Stimulated activated naive CD8-positive, alpha-beta T cell treated with anti-CD3 and anti-CD28 coated beads, Interleukin-15, amount 100 ng/mL, for 72 hours (primary cell): Measurements from ENCODE around the gene LRRC8D.
A peak's percentile ranks its signal among the peaks of the same experiment; 100 is the strongest.
"Not testable (repeated sequence)": the region's sequence is repeated elsewhere in the genome, so short reads cannot be mapped to it uniquely, and the experiment has no call there.

Source experiments
- ATAC-seq: fragments of 150-1000 bp; cut with Tn5 transposase; 2 replicates; pipeline ENCODE4 v1.10.0; 2021; ENCODE audit warnings: mild to moderate bottlenecking, moderate library complexity
- DNase-seq, 2 donors: peaks; one replicate each; pipeline ENCODE4 v3.0.0; 2021 to 2022
- H3K27ac Mint-ChIP-seq, 2 donors: one replicate each; pipeline ENCODE4 v1.8.0; 2022; ENCODE audit warnings: mild to moderate bottlenecking in 2 of 2, mixed read lengths in 2 of 2, moderate library complexity in 2 of 2
- H3K27me3 Mint-ChIP-seq: one replicate; pipeline ENCODE4 v1.8.0; 2022; ENCODE audit warnings: mixed read lengths
- H3K4me1 Mint-ChIP-seq: one replicate; pipeline ENCODE4 v1.8.0; 2022; ENCODE audit warnings: mild to moderate bottlenecking, mixed read lengths
- H3K4me3 Mint-ChIP-seq, 2 donors: one replicate each; pipeline ENCODE4 v1.8.0; 2022; ENCODE audit warnings: mild to moderate bottlenecking in 2 of 2, mixed read lengths in 2 of 2, moderate library complexity in 1 of 2
- H3K9me3 Mint-ChIP-seq, 2 donors: one replicate each; pipeline ENCODE4 v1.8.0; 2022; ENCODE audit warnings: mixed read lengths in 2 of 2

The LRRC8D gene

DNA sequence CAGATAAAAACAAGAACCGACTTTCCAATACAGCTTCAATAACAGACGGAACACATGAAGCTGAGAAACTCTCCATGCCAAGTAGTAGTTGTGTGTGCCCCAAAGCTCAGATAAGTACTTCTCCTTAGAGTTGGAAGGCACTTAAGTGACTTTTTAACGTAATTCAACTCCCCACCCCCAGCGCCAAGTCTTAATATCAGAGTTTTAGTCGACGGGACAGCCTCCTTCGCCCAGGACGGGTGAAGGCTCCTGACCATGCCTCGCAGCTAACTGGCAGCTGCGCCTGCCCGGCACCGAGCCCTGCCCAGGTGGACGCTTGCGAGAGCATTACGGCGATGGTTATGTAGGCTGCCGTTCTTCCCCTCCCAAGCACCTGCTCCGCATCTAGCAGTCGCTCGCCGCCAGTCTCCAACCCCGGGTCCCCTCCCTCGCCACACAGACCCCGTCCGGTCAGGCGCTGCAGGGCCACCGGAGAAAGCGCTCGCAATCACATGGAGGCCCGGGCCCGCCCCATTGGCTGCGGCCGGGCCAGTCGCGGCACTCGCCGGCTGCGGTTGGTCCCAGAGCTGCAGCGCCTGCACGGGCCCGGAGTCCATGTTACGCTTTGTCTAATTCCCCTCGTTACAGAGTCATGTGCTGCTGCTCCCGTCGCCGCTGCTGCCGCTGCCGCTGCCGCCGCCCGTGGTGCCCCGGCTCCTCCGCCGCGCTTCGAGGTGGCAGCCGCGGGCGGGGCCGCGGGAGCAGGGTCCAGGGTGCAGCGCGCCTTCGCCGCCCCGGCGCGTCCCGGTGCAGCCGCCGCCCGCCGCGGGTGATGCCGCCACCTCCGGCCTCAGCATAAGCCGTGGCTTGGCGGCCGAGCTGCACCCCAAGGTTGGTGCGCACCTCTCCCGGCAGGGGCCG is at the start of gene LRRC8D:
Gene LRRC8D, plus strand, starts transcription at position 611 of the 900 bp plus-strand sequence. CDS start 112,037 bp downstream, outside the sequence.
- Mint-ChIP-seq H3K9me3 (no peaks in the 10 kb centered on the region), H3K4me1 (peaks cover 64% of the 10 kb centered on the region), H3K4me3 (peak within 1 kb of the TSS; percentile 92 to 96), H3K27me3 (no peaks in the 10 kb centered on the region), H3K27ac (peak within 1 kb of the TSS; percentile 56 to 92)
- DNase-seq (peak; percentile 71 to 77), ATAC-seq (peak; percentile 81)

DNA sequence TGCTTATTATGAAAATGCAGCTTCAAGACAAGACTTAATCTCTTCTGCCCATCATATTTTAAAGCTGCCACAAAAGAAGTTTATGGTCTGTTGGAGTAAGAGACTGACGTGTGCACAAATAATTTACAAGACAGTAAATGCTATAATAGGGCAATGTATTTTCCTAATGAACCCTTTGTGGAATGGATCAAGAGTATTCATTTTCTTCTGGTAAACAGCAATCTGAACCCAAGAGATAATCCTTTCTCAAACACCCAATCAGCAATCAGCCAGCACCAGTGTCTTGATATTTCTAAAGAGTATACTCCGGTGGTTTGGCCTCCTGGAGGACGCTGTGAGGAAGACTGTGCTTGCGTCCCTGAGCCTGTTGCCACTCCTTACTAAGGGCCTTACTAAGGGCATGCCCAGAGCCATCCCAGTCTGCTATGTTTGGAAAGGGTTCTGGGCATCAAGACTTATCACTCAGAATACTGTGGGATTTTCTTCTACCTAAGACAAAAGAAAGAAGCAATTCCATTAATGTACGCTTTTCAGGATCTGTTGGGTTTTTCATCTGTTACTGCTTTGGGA is 48.8 kb upstream of the LRRC8D start:
- no peak for DNase-seq
- peaks cover 22% of the 10 kb centered on the region for H3K4me1 Mint-ChIP-seq
- H3K4me3 Mint-ChIP-seq = no peak overlapping the region
- no peaks in the 10 kb centered on the region for H3K9me3 Mint-ChIP-seq
- H3K27ac Mint-ChIP-seq = no peak overlapping the region
- ATAC-seq = no peak
- no peaks in the 10 kb centered on the region for H3K27me3 Mint-ChIP-seq

DNA sequence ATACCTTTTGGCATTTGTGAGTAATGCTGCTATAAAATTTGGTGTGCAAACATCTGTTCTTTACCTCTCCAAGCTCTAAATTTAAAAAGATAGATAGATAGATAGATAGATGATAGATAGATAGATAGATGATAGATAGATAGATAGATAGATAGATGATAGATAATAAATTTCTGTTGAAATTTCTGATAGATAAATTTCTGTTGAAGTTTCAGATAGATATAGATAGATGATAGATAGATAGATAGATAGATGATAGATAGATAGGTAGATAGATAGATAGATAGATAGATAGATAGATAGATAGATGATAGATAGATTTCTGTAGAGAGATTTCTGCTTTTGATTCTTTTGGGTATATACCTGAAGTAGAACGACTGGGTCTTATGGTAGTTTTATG is 44.7 kb upstream of the LRRC8D start:
- peaks cover 53% of the 10 kb centered on the region for H3K4me1 Mint-ChIP-seq
- not testable (repeated sequence) for H3K27ac Mint-ChIP-seq, H3K9me3 Mint-ChIP-seq, DNase-seq, ATAC-seq, H3K4me3 Mint-ChIP-seq, H3K27me3 Mint-ChIP-seq

DNA sequence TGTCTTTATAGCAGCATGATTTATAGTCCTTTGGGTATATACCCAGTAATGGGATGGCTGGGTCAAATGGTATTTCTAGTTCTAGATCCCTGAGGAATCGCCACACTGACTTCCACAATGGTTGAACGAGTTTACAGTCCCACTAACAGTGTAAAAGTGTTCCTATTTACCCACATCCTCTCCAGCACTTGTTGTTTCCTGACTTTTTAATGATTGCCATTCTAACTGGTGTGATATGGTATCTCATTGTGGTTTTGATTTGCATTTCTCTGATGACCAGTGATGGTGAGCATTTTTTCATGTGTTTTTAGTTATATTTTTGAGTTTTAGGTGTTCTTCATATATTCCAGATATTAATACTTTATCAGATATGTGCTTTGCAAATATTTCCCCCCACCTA is 43.6 kb upstream of the LRRC8D start:
- peaks cover 65% of the 10 kb centered on the region for H3K4me1 Mint-ChIP-seq
- H3K27me3 Mint-ChIP-seq, H3K9me3 Mint-ChIP-seq, DNase-seq, H3K4me3 Mint-ChIP-seq, ATAC-seq, H3K27ac Mint-ChIP-seq: not testable (repeated sequence)

DNA sequence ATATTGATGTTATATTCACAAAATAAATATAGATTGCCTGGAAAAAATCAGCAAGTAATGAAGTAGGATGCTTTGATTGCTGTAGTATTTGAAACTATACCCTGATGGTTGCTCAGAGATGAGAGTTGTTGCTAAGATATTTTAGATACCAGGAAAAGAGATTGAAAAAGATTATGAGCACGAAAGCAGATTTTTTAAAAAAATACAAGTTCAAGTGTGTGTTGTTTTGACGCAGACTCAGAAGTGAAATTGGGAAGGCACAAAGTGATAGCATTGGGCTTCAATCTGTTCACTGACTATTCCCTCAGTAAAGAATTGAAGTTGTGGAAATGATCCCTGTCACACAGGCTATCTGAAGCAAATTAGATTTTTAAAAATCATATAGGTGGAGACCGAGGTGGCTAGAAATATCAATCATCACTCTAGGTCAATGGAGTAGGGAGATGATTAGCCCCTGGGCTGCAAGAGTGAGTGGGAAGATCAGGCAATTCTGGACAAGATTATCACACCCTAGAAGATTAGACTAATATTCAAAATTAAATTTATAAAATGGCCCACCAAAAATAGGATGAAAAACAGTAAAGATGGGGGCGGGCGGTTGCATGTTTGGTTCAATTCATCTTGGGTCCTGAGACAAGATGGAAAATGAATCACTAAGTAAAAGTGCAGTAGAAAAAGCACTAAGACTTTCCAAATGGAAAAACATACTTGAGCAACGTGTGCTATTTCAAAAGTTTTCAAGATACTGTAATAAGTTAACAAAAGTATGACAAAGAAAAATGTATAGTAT is 41.5 kb upstream of the LRRC8D start:
- no peaks in the 10 kb centered on the region for H3K27me3 Mint-ChIP-seq
- H3K27ac Mint-ChIP-seq = no peak overlapping the region
- DNase-seq (no peak), ATAC-seq (no peak)
- peak overlapping the region in 1 of 2 donors; percentile 31 for H3K4me3 Mint-ChIP-seq
- H3K9me3 Mint-ChIP-seq = no peaks in the 10 kb centered on the region
- H3K4me1 Mint-ChIP-seq = peaks cover 73% of the 10 kb centered on the region

DNA sequence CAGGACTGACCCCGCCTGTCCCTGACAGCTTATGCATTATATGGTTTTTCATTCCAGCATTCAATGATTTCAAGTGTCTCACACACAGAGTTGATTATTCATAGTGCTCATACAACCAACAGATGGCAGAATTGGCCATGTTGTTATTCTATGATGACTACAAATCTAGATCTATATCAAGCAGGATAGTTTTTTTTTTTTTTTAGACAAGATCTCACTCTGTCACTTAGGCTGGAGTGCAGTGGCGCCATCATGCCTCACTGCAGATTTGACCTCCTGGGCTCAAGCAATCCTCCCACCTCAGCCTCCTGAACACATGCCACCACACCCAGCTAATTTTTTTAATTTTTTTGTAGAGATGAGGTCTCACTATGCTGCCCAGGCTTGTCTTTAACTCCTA is 40.1 kb upstream of the LRRC8D start:
- H3K4me1 Mint-ChIP-seq = peaks cover 59% of the 10 kb centered on the region
- peak overlapping the region; percentile 91 to 96 for H3K27ac Mint-ChIP-seq
- ATAC-seq (peak; percentile 77), DNase-seq (peak in 1 of 2 donors; percentile 41)
- peak overlapping the region; percentile 72 to 76 for H3K4me3 Mint-ChIP-seq
- no peaks in the 10 kb centered on the region for H3K9me3 Mint-ChIP-seq
- H3K27me3 Mint-ChIP-seq = no peaks in the 10 kb centered on the region

DNA sequence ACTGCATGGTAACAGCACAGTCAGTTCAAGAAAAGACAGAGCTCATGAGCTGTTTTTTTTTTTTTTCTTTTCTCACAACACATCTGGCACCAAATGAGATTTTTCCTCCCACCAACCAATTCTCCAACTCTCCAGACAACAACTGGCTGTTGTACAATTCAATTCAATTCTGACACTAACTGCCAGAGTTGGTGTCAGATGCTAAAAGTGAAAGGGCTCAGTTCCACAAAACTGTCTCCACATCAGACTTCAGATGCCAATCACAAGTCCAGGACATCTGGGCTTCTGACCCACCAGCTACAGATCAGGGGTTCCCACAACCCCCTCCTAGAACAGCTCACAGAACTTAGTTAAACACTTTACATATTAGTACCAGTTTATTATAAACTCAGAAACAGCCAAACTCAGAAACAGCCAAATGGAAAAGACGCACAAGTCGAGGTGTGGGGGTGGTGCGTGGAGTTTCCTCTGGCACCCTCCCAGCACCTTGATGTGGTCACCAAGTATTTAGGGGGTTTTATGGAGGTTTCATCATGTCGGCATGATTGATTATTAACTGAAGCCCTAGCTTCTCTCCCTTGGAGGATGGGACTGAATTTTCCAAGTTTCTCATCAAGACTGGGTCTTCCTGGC is 39.2 kb upstream of the LRRC8D start:
- peak; percentile 84 for ATAC-seq
- H3K27me3 Mint-ChIP-seq = no peaks in the 10 kb centered on the region

DNA sequence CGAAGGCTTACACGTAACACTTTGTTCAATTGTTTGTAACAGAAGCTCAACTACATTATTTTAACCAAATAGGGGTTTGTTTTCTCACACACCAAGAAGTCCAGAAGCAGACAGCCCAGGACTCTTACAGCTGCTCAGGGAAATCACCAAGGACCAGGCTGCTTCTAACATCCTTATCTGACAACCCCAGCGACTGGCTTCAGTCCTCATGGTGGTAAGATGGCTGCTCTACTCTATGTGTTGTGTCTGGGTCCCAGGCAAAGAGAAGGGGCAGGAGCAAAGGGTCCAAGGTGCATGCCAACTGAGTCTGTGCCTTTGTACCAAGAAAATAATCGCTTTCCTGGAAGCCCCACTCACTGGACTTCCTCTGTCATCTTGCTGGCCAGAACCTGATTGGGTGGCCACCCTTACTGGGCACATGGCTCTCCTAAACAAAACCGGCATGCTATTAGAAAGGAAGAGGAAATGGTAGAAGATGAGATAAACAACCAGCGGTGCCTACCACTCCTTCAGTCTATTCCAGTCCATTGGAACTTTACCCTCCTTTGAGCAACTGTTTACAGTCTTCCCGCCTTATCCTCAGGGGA is 34.1 kb upstream of the LRRC8D start:
- Mint-ChIP-seq H3K9me3 (no peaks in the 10 kb centered on the region), H3K27ac (no peak overlapping the region), H3K27me3 (no peaks in the 10 kb centered on the region), H3K4me1 (peaks cover 20% of the 10 kb centered on the region), H3K4me3 (no peak overlapping the region)
- ATAC-seq = no peak
- no peak for DNase-seq

More for the DNA sequence above, 39.2 kb upstream of the LRRC8D start:
- Mint-ChIP-seq H3K9me3 (no peaks in the 10 kb centered on the region), H3K4me3 (peak overlapping the region; percentile 79), H3K27ac (peak overlapping the region; percentile 96 to 98), H3K4me1 (peaks cover 52% of the 10 kb centered on the region)
- peak; percentile 79 to 85 for DNase-seq

DNA sequence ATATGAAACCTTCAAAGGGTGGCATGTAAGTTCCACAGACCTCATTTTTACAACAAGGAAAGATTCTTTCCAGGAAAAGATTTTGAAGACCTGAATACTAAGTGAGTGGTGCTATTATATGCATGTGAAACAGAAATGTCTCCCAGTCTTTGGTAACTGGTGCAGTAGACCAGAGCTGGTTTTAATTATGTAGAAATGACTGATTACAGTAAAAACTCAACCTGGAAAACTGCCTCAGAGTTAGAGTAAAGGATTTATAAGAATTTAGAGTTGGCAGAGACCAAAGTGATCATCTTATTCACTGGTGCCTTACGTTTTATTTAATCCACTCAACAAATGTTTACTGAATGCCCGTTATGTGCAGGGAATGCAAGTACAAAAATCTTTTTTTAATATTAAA is 30.2 kb upstream of the LRRC8D start:
- Mint-ChIP-seq H3K4me1 (peaks cover 6% of the 10 kb centered on the region), H3K27me3 (no peaks in the 10 kb centered on the region), H3K4me3 (no peak overlapping the region), H3K27ac (no peak overlapping the region), H3K9me3 (no peaks in the 10 kb centered on the region)
- no peak for ATAC-seq
- DNase-seq = no peak

DNA sequence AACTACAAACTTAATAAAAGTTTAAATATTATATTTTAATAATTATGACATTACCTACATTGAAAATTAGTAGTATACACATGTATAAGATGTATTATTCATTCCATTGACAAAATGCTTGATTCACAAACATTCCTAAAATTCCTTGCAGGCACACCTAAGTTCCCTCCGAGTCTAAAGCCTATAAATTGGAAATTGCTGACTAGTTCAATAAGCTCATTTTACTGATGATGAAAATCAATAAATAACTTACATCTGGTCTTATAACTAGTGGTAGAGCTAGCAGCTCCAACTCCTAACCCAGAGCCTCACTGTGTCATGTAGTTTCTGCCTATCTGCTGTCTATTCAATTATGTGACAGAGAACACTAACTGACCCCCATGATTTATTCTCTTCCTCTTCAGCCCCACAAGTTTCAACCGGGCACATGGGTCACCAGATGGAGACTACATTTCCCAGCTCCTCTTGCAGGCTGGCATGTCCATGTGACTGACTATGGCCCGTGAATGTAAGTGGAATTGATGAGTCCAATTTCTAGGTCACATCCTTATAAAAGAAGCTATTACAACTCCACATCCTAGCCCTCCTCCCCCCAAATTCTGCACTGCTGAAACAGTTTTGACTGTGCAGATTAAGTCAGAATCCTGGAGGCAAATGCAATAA is 29.6 kb upstream of the LRRC8D start:
- no peak for ATAC-seq
- DNase-seq = no peak
- H3K27me3 Mint-ChIP-seq = no peaks in the 10 kb centered on the region
- H3K27ac Mint-ChIP-seq = no peak overlapping the region
- no peak overlapping the region for H3K4me3 Mint-ChIP-seq
- H3K4me1 Mint-ChIP-seq = peaks cover 6% of the 10 kb centered on the region
- no peaks in the 10 kb centered on the region for H3K9me3 Mint-ChIP-seq

DNA sequence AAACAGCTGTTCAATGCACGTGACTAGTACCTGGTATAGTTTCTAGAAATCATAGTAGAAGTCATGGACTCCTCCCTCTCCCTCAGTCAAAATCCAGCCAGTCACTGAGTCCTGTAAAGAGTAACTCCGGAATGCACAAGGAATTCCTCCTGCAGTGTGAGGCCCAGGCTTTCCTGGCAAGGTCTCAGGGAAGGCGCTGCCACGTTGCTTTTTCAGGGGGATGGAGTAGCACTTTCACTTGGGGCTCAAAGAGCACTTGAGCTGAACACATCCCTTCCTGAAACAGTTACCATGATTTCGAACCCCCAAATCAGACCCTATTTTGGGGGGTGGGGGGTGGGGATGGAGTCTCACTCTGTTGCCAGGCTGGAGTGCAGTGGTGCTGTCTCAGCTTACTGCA is 26.4 kb upstream of the LRRC8D start:
- DNase-seq = no peak
- no peaks in the 10 kb centered on the region for H3K27me3 Mint-ChIP-seq
- ATAC-seq = no peak
- no peaks in the 10 kb centered on the region for H3K9me3 Mint-ChIP-seq
- H3K27ac Mint-ChIP-seq = no peak overlapping the region
- no peak overlapping the region for H3K4me3 Mint-ChIP-seq
- H3K4me1 Mint-ChIP-seq = peaks cover 14% of the 10 kb centered on the region

DNA sequence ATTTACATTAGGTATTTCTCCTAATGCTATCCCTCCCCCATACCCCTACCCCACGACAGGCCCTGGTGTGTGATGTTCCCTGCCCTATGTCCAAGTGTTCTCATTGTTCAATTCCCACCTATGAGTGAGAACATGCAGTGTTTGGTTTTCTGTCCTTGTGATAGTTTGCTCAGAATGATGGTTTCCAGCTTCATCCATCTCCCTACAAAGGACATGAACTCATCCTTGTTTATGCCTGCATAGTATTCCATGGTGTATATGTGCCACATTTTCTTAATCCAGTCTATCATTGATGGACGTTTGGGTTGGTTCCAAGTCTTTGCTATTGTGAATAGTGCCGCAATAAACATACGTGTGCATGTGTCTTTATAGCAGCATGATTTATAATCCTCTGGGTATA is 25.3 kb upstream of the LRRC8D start:
- H3K27ac Mint-ChIP-seq, H3K27me3 Mint-ChIP-seq, ATAC-seq, DNase-seq, H3K4me3 Mint-ChIP-seq, H3K9me3 Mint-ChIP-seq: not testable (repeated sequence)
- H3K4me1 Mint-ChIP-seq = peaks cover 25% of the 10 kb centered on the region

DNA sequence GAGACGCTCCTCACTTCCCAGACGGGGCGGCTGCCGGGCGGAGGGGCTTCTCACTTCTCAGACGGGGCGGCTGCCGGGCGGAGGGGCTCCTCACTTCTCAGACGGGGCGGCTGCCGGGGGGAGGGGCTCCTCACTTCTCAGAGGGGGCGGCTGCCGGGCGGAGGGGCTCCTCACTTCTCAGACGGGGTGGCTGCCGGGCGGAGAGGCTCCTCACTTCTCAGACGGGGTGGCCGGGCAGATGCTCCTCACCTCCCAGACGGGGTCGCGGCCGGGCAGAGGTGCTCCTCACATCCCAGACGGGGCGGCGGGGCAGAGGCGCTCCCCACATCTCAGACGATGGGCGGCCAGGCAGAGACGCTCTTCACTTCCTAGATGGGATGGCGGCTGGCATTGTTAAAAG is 23.0 kb upstream of the LRRC8D start:
- not testable (repeated sequence) for H3K27ac Mint-ChIP-seq, DNase-seq, H3K27me3 Mint-ChIP-seq

DNA sequence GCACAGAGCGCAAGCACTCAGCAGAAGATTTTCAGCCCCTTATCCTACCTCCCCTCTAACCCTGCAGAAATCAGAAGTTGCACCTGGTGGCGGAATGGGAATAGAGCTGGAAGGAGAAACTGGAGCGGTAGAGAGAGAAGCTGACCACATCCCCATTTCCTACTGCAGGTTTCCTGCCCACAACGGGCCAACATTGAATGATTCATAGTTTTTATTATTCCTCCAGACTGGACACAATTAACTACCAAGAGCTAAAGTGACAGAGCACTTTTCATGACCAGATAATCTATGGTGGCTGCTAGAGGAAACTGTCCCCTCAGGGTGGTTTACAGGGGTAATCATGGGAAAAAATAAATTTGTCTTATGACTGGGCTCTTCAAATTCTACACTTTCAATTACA is 21.3 kb upstream of the LRRC8D start:
- H3K27ac Mint-ChIP-seq = no peak overlapping the region
- no peaks in the 10 kb centered on the region for H3K27me3 Mint-ChIP-seq
- no peaks in the 10 kb centered on the region for H3K9me3 Mint-ChIP-seq
- H3K4me1 Mint-ChIP-seq = peaks cover 19% of the 10 kb centered on the region
- DNase-seq = no peak
- peak; percentile 64 for ATAC-seq
- H3K4me3 Mint-ChIP-seq = no peak overlapping the region

More for the DNA sequence above, 23.0 kb upstream of the LRRC8D start:
- ATAC-seq, H3K4me3 Mint-ChIP-seq, H3K9me3 Mint-ChIP-seq: not testable (repeated sequence)
- peaks cover 19% of the 10 kb centered on the region for H3K4me1 Mint-ChIP-seq
